NCI-H1417 treated with DMSO at 0.1 percent for 48 hours (cell line): ENCODE measurements around the gene EOMES.

Experiments used
- DNase-seq: peaks from one replicate; lab custom pipeline; 2025; lab: John Stamatoyannopoulos, UW

EOMES gene

GRCh38 chr3:27720899-27721716 is 1.0 kb downstream of the EOMES start:
- DNase-seq = no peak

- no peak for DNase-seq
These were observed 2.7 kb downstream of the EOMES start for GRCh38 chr3:27719314-27720003.

GRCh38 chr3:27718459-27718858 is 3.7 kb downstream of the EOMES start:
- no peak for DNase-seq

GRCh38 chr3:27717200-27717852 is 4.8 kb downstream of the EOMES start:
- no peak for DNase-seq

GRCh38 chr3:27716309-27716708 is 5.8 kb downstream of the EOMES start:
- no peak for DNase-seq

- DNase-seq = no peak
These were observed 6.3 kb downstream of the EOMES start for GRCh38 chr3:27715863-27716262.

- no peak for DNase-seq
These were observed 6.7 kb downstream of the EOMES start for GRCh38 chr3:27715454-27715806.

- no peak for DNase-seq
These were observed 7.2 kb downstream of the EOMES start for GRCh38 chr3:27714692-27715453.

- no peak for DNase-seq
These were observed 8.0 kb downstream of the EOMES start for GRCh38 chr3:27714146-27714526.

GRCh38 chr3:27713435-27714145 is 8.5 kb downstream of the EOMES start:
- DNase-seq = no peak

- no peak for DNase-seq
These were observed 9.1 kb downstream of the EOMES start for GRCh38 chr3:27713078-27713423.

GRCh38 chr3:27712136-27713077 is 9.7 kb downstream of the EOMES start:
- no peak for DNase-seq

GRCh38 chr3:27708250-27708649 is 13.9 kb downstream of the EOMES start:
- no peak for DNase-seq

GRCh38 chr3:27699067-27699466 is 23.1 kb downstream of the EOMES start:
- no peak for DNase-seq

- DNase-seq = no peak
These were observed 25.2 kb downstream of the EOMES start for GRCh38 chr3:27696906-27697305.

GRCh38 chr3:27695636-27696035 is 26.5 kb downstream of the EOMES start:
- DNase-seq = no peak

GRCh38 chr3:27688053-27688452 is 34.1 kb downstream of the EOMES start:
- DNase-seq = no peak

GRCh38 chr3:27686642-27687041 is 35.5 kb downstream of the EOMES start:
- no peak for DNase-seq

GRCh38 chr3:27685474-27685873 is 36.6 kb downstream of the EOMES start:
- no peak for DNase-seq

GRCh38 chr3:27684302-27684701 is 37.8 kb downstream of the EOMES start:
- DNase-seq = no peak
